ENCODE measurements around the gene LCN15. TPM values are rescaled to one million over a fixed set of nuclear protein-coding genes. Genes with fewer than 3 reads are reported as not detected.
A peak's percentile ranks its signal among the peaks of the same experiment; 100 is the strongest.

Gene LCN15
- total RNA-seq, 2 experiments from 2014 or later = not detected

DNA sequence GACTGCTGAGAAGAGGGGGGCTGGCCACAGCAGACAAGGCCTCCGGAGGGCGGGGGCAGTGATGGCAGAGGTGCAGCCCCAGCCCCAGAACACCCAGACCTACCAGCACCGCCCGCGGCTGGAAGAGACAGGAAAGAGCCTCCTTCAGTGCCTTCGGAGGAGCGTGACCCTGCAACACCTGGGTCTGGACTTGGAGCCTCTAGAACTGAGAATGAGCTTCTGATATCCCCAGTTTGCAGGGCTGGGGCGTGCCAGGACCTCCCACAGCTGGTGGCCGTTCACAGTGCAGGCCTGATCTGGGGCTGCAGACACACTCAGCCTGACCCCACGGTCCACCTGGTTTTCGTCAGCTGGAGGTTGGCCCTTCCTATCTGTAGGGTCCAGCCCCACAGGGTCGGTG, 30.7 kb downstream of the LCN15 start:
- Histone ChIP-seq H3K36me3 (ENCODE audit: insufficient read depth, low read length) (no peaks in the 10 kb centered on the region), H3K9me3 (ENCODE audit: control insufficient read depth in 1 of 2, insufficient read depth in 1 of 2, low read length in 2 of 2) (no peaks in the 10 kb centered on the region), H3K4me1 (ENCODE audit: insufficient read depth, low read length) (peaks cover 7% of the 10 kb centered on the region), H3K27me3 (ENCODE audit: control insufficient read depth in 1 of 2, insufficient read depth in 2 of 2, low read length in 2 of 2) (no peaks in the 10 kb centered on the region), H3K27ac (ENCODE audit: low read depth in 1 of 2, low read length in 2 of 2) (no peak overlapping the region), H3K4me3 (ENCODE audit: low read length) (no peak overlapping the region)
- Mint-ChIP-seq H3K4me3 (no peak overlapping the region), H3K9me3 (no peaks in the 10 kb centered on the region), H3K27me3 (no peaks in the 10 kb centered on the region), H3K4me1 (ENCODE audit: low read depth) (no peaks in the 10 kb centered on the region), H3K27ac (no peak overlapping the region), H3K36me3 (ENCODE audit: low read depth) (no peaks in the 10 kb centered on the region)
- ChIA-PET POLR2A (no interaction called here), CTCF (no interaction called here)
- no peak for TF ChIP-seq CTCF (IDR thresholded peaks at IDR 0.05)
- ATAC-seq (ENCODE audit: poor library complexity) (no peak), DNase-seq (no peak)
- intact Hi-C loops (cut with DNase I, micrococcal nuclease) = no loop called here

DNA sequence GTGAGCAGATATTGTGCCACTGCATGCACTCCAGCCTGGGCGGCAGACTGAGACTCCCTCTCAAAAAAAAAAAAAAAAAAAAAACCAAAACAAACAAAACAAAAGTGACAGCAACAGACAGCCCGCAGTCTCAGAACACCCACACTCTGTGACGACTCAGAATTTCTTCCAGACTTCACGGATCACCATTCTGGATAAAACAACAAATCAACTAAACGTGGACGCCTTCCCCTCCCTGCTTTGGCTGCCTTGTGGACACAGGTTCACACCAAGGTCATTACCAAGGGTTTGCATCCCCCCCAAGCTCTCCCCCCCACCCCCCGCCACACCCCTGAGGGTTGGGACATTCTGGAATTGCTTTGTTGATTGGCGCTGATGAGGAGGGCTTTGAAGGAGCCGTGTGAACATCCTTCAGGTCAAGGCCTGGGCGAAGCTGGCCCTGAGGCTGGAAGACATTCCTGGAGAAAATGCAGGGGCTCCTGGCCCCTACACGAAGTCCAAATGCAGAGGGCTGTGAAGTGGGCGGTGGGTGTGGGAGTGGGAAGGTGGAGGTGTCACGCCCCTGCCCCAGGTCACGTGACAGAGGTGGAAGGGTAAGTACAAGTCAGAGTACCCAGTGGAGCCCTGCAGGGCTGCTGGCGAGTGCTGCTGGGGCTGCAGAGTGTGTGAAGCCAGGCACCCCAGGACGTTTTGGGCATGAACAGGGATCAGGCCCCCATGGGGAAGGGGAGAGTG, 31.7 kb downstream of the LCN15 start:
- Histone ChIP-seq H3K27ac (ENCODE audit: low read depth in 1 of 2, low read length in 2 of 2) (no peak overlapping the region), H3K4me3 (ENCODE audit: low read length) (no peak overlapping the region), H3K27me3 (ENCODE audit: control insufficient read depth in 1 of 2, insufficient read depth in 2 of 2, low read length in 2 of 2) (no peaks in the 10 kb centered on the region), H3K36me3 (ENCODE audit: insufficient read depth, low read length) (no peaks in the 10 kb centered on the region), H3K9me3 (ENCODE audit: control insufficient read depth in 1 of 2, insufficient read depth in 1 of 2, low read length in 2 of 2) (no peaks in the 10 kb centered on the region), H3K4me1 (ENCODE audit: insufficient read depth, low read length) (peaks cover 12% of the 10 kb centered on the region)
- Mint-ChIP-seq H3K4me1 (ENCODE audit: low read depth) (peaks cover under 1% of the 10 kb centered on the region), H3K9me3 (no peaks in the 10 kb centered on the region), H3K27me3 (peaks cover under 1% of the 10 kb centered on the region), H3K36me3 (ENCODE audit: low read depth) (peaks cover 2% of the 10 kb centered on the region), H3K27ac (no peak overlapping the region), H3K4me3 (no peak overlapping the region)
- intact Hi-C loops (cut with DNase I, micrococcal nuclease) = no loop called here
- POLR2A ChIA-PET = no interaction called here
- DNase-seq (no peak), ATAC-seq (ENCODE audit: poor library complexity) (no peak)
- CTCF ChIA-PET = no interaction called here
- no peak for TF ChIP-seq CTCF (IDR thresholded peaks at IDR 0.05)

DNA sequence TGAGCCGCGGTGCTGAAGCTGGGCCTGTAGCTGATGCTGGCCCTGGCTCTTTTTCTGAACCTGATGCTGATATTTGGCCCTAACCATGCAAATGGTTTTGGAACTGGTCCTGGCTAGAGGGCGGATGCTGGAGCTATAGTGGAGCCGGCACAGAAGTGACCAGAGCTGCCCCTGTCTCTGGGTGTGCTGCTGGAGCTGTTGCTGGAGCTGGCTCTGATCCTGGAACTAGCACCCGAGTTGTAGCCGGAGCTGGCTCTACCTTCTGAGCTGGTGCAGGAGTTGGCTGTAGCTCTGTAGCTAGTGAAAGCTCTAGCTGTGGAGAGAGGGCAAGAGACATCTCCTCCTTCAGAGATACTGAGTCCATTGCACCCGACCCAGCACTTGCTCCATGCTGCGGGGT, 34.4 kb downstream of the LCN15 start:
- Histone ChIP-seq H3K4me1 (ENCODE audit: insufficient read depth, low read length) (peaks cover 37% of the 10 kb centered on the region), H3K27ac (ENCODE audit: low read depth in 1 of 2, low read length in 2 of 2) (no peak overlapping the region), H3K9me3 (ENCODE audit: control insufficient read depth in 1 of 2, insufficient read depth in 1 of 2, low read length in 2 of 2) (no peaks in the 10 kb centered on the region), H3K27me3 (ENCODE audit: control insufficient read depth in 1 of 2, insufficient read depth in 2 of 2, low read length in 2 of 2) (no peaks in the 10 kb centered on the region), H3K4me3 (ENCODE audit: low read length) (no peak overlapping the region), H3K36me3 (ENCODE audit: insufficient read depth, low read length) (peaks cover 19% of the 10 kb centered on the region)
- CTCF ChIA-PET = no interaction called here
- DNase-seq (no peak), ATAC-seq (ENCODE audit: poor library complexity) (no peak)
- POLR2A ChIA-PET = interaction anchor here (0.6 to 1.3 kb wide), 2 partner anchors 12 to 62 kb away, joined by 4 read pairs; no protein-coding TSS in a partner anchor
- intact Hi-C loops (cut with DNase I, micrococcal nuclease) = loop anchor here in 1 of 2 experiments (2.0 to 5.0 kb wide), 3 partner anchors 183 to 319 kb away; partner anchors contain the start of genes ENTR1, NOTCH1 and PMPCA
- Mint-ChIP-seq H3K27ac (peak overlapping the region; percentile 44), H3K4me1 (ENCODE audit: low read depth) (peaks cover 12% of the 10 kb centered on the region), H3K27me3 (peaks cover 7% of the 10 kb centered on the region), H3K9me3 (no peaks in the 10 kb centered on the region), H3K4me3 (peak overlapping the region; percentile 73), H3K36me3 (ENCODE audit: low read depth) (peaks cover 27% of the 10 kb centered on the region)
- TF ChIP-seq CTCF (IDR thresholded peaks at IDR 0.05) = no peak
